HG03521 (cell line): ENCODE results near the gene C6orf47.
"Not testable (repeated sequence)": the region's sequence is repeated elsewhere in the genome, so short reads cannot be mapped to it uniquely, and the experiment has no call there.

Experiments
- ATAC-seq: cut with Tn5 transposase; IDR thresholded peaks from one replicate; pipeline ENCODE4 v1.9.1; 2021; ENCODE audit warnings: mild to moderate bottlenecking, moderate library complexity; ENCODE audit not compliant: unreplicated experiment

Gene C6orf47

GRCh38 chr6:31660381-31661261, at the start of gene C6orf47:
TSS of gene C6orf47 (minus strand) at chr6:31660778. CDS start at chr6:31659947, 831 bp downstream.
- peak; percentile 38 for ATAC-seq

- ATAC-seq, result not testable (repeated sequence)
Measured at GRCh38 chr6:31709157-31709556, 48.6 kb upstream of the C6orf47 start.

- ATAC-seq, result no peak
Measured at GRCh38 chr6:31708224-31708623, 47.6 kb upstream of the C6orf47 start.

GRCh38 chr6:31707701-31708100, 47.1 kb upstream of the C6orf47 start:
- no peak for ATAC-seq

GRCh38 chr6:31706599-31706998, 46.0 kb upstream of the C6orf47 start, which contains the start of gene LY6G6F:
TSS of gene LY6G6F (plus strand) at chr6:31706866. CDS start at chr6:31706907, 41 bp downstream.
- no peak for ATAC-seq

- no peak for ATAC-seq
Measured at GRCh38 chr6:31705931-31706330, 45.4 kb upstream of the C6orf47 start.

GRCh38 chr6:31702819-31703716, 42.5 kb upstream of the C6orf47 start, which contains the start of gene ABHD16A:
TSS of gene ABHD16A (minus strand) at chr6:31703324. CDS start at chr6:31703281, 43 bp downstream.
- ATAC-seq, result peak; percentile 75

- no peak for ATAC-seq
Measured at GRCh38 chr6:31702405-31702818, 41.8 kb upstream of the C6orf47 start.

GRCh38 chr6:31701666-31702404, 41.3 kb upstream of the C6orf47 start:
- ATAC-seq, result no peak

- ATAC-seq, result no peak
Measured at GRCh38 chr6:31700740-31701401, 40.3 kb upstream of the C6orf47 start.

GRCh38 chr6:31697555-31697954, 37.0 kb upstream of the C6orf47 start:
- ATAC-seq, result no peak

GRCh38 chr6:31693535-31693934, 33.0 kb upstream of the C6orf47 start:
- no peak for ATAC-seq

GRCh38 chr6:31692886-31693285, 32.3 kb upstream of the C6orf47 start:
- ATAC-seq, result no peak

GRCh38 chr6:31692353-31692752, 31.8 kb upstream of the C6orf47 start:
- no peak for ATAC-seq

GRCh38 chr6:31691564-31692108, 31.1 kb upstream of the C6orf47 start:
- no peak for ATAC-seq

GRCh38 chr6:31691078-31691463, 30.5 kb upstream of the C6orf47 start:
- no peak for ATAC-seq

GRCh38 chr6:31690231-31691077, 29.9 kb upstream of the C6orf47 start:
- ATAC-seq, result no peak

- ATAC-seq, result no peak
Measured at GRCh38 chr6:31689249-31690110, 28.9 kb upstream of the C6orf47 start.
